ENCODE measurements around the gene PPIF.

GRCh38 chr10:79346388-79347225 lies 662 bp upstream of the PPIF start:
- no peak for TF ChIP-seq CTCF (IDR thresholded peaks at IDR 0.05; ENCODE audit: extremely low read depth in 1 of 2, insufficient read depth in 1 of 2, low read depth in 1 of 2, low read length in 2 of 2)
- no peak for TF ChIP-seq EZH2 (IDR thresholded peaks at IDR 0.05; ENCODE audit: borderline replicate concordance, low read depth, low read length, severe bottlenecking)
- TF ChIP-seq POLR2A (IDR thresholded peaks at IDR 0.05; ENCODE audit: low read depth, low read length): no peak
- no peak for TF ChIP-seq POLR2AphosphoS5 (IDR thresholded peaks at IDR 0.05; ENCODE audit: insufficient read depth, low read depth, low read length)
- no peak for TF ChIP-seq MAX (IDR thresholded peaks at IDR 0.05; ENCODE audit: insufficient read depth, insufficient read length)
